ENCODE results near the gene SLC17A9.

GRCh38 chr20:62996596-62996982 lies 44.1 kb downstream of the SLC17A9 start:
- TF ChIP-seq POLR2A (IDR thresholded peaks at IDR 0.05), result no peak
- TF ChIP-seq, protein P1, sequence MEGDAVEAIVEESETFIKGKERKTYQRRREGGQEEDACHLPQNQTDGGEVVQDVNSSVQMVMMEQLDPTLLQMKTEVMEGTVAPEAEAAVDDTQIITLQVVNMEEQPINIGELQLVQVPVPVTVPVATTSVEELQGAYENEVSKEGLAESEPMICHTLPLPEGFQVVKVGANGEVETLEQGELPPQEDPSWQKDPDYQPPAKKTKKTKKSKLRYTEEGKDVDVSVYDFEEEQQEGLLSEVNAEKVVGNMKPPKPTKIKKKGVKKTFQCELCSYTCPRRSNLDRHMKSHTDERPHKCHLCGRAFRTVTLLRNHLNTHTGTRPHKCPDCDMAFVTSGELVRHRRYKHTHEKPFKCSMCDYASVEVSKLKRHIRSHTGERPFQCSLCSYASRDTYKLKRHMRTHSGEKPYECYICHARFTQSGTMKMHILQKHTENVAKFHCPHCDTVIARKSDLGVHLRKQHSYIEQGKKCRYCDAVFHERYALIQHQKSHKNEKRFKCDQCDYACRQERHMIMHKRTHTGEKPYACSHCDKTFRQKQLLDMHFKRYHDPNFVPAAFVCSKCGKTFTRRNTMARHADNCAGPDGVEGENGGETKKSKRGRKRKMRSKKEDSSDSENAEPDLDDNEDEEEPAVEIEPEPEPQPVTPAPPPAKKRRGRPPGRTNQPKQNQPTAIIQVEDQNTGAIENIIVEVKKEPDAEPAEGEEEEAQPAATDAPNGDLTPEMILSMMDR (IDR thresholded peaks at IDR 0.05 in 8 of 11, conservative IDR thresholded peaks at IDR 0.05 in 3 of 11), result no peak
- no peak for TF ChIP-seq POLR2AphosphoS5 (IDR thresholded peaks at IDR 0.05)

Data from spleen (tissue), 7 donors.